ENCODE measurements around the gene GLDC.

The GLDC gene

DNA sequence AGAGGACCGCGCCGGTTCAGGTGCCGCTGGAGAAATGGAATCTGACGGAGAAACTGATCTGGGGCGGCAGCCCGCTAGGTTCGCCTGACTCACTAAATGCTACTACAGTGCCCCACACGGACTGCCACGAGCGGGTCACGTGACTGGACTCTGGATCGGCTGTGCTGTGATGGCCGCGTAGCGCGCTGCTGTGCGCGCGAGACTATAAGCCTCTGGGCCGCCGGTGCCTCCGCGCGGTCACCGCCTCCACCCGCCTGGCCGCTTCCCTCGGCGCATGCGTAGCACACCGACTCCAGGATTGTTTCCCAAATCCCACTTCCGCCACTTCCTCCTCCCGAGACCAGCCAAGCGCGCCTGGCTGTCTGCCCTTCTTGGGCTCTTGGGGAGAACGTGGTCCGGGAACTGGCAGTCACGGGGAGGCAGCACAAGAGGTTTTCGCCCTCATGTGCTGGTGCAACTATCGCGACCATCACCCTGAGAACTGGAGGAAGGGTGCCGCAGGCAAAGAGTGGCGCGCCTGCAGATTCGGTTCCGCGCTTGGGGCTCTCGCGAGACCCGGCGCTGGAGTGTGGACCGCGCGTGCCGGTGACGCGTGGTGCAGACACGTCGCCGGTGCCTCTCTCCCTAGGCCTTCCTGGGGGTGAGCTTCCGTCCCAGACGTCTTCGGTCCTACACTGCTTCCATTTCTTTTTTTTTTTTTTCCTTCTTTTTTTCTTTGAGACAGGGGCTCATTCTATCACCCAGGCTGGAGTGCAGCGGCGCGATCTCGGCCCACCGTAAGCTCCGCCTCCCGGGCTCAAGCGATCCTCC, 35.8 kb upstream of the GLDC start:
- no peak for TF ChIP-seq EZH2phosphoT487 (IDR thresholded peaks at IDR 0.05; ENCODE audit: low read depth)
- no peak for TF ChIP-seq CTCF (IDR thresholded peaks at IDR 0.05; ENCODE audit: low read depth, low read length)
- Histone ChIP-seq H2AFZ (ENCODE audit: low read depth, low read length) (peak overlapping the region; percentile 72; the same call in 1 of the 2 replicates), H3K27me3 (ENCODE audit: low read depth, low read length) (no peaks in the 10 kb centered on the region), H3K9ac (ENCODE audit: low read length) (peak overlapping the region; percentile 90), H3K9me3 (ENCODE audit: insufficient read depth, low read length) (no peaks in the 10 kb centered on the region), H3K4me3 (ENCODE audit: low read length) (peak overlapping the region; percentile 82), H3K4me2 (ENCODE audit: low read length) (peak overlapping the region; percentile 83), H3K79me2 (ENCODE audit: low read length) (peaks cover 18% of the 10 kb centered on the region), H3K4me1 (ENCODE audit: low read length) (peaks cover 34% of the 10 kb centered on the region), H3K36me3 (replicated peaks; ENCODE audit: low read depth, low read length) (peaks cover 7% of the 10 kb centered on the region), H4K20me1 (ENCODE audit: insufficient read depth, low read length) (no peaks in the 10 kb centered on the region), H3K27ac (ENCODE audit: low read length) (peak overlapping the region; percentile 99)

- peak overlapping the region; percentile 99 for H3K27ac ChIP-seq (ENCODE audit: low read length)
- H3K4me2 ChIP-seq (ENCODE audit: low read length): peak overlapping the region; percentile 83
- no peak for TF ChIP-seq CTCF (IDR thresholded peaks at IDR 0.05; ENCODE audit: low read depth, low read length)
- TF ChIP-seq EZH2phosphoT487 (IDR thresholded peaks at IDR 0.05; ENCODE audit: low read depth): no peak
- H3K4me3 ChIP-seq (ENCODE audit: low read length): peak overlapping the region; percentile 82
- no peaks in the 10 kb centered on the region for H4K20me1 ChIP-seq (ENCODE audit: insufficient read depth, low read length)
- no peaks in the 10 kb centered on the region for H3K9me3 ChIP-seq (ENCODE audit: insufficient read depth, low read length)
- H2AFZ ChIP-seq (ENCODE audit: low read depth, low read length): peak overlapping the region; percentile 37; the same call in 1 of the 2 replicates
- peaks cover 7% of the 10 kb centered on the region for H3K36me3 ChIP-seq (replicated peaks; ENCODE audit: low read depth, low read length)
- H3K27me3 ChIP-seq (ENCODE audit: low read depth, low read length): no peaks in the 10 kb centered on the region
- H3K4me1 ChIP-seq (ENCODE audit: low read length): peaks cover 35% of the 10 kb centered on the region
- peak overlapping the region; percentile 90 for H3K9ac ChIP-seq (ENCODE audit: low read length)
- H3K79me2 ChIP-seq (ENCODE audit: low read length): peaks cover 18% of the 10 kb centered on the region
These were observed 35.2 kb upstream of the GLDC start for GRCh38 chr9:6680797-6681146.

- Histone ChIP-seq H3K79me2 (ENCODE audit: low read length) (peaks cover 3% of the 10 kb centered on the region; the same call in 1 of the 2 replicates), H3K27me3 (ENCODE audit: low read depth, low read length) (no peaks in the 10 kb centered on the region), H3K4me2 (ENCODE audit: low read length) (no peak overlapping the region), H3K9me3 (ENCODE audit: insufficient read depth, low read length) (no peaks in the 10 kb centered on the region), H3K36me3 (replicated peaks; ENCODE audit: low read depth, low read length) (peaks cover 3% of the 10 kb centered on the region), H3K4me1 (ENCODE audit: low read length) (peaks cover 18% of the 10 kb centered on the region), H3K4me3 (ENCODE audit: low read length) (no peak overlapping the region), H3K9ac (ENCODE audit: low read length) (no peak overlapping the region), H2AFZ (ENCODE audit: low read depth, low read length) (no peak overlapping the region), H4K20me1 (ENCODE audit: insufficient read depth, low read length) (no peaks in the 10 kb centered on the region), H3K27ac (ENCODE audit: low read length) (no peak overlapping the region)
- no peak for TF ChIP-seq EZH2phosphoT487 (IDR thresholded peaks at IDR 0.05; ENCODE audit: low read depth)
- no peak for TF ChIP-seq CTCF (IDR thresholded peaks at IDR 0.05; ENCODE audit: low read depth, low read length)
These were observed 32.3 kb upstream of the GLDC start for GRCh38 chr9:6677803-6678202.

DNA sequence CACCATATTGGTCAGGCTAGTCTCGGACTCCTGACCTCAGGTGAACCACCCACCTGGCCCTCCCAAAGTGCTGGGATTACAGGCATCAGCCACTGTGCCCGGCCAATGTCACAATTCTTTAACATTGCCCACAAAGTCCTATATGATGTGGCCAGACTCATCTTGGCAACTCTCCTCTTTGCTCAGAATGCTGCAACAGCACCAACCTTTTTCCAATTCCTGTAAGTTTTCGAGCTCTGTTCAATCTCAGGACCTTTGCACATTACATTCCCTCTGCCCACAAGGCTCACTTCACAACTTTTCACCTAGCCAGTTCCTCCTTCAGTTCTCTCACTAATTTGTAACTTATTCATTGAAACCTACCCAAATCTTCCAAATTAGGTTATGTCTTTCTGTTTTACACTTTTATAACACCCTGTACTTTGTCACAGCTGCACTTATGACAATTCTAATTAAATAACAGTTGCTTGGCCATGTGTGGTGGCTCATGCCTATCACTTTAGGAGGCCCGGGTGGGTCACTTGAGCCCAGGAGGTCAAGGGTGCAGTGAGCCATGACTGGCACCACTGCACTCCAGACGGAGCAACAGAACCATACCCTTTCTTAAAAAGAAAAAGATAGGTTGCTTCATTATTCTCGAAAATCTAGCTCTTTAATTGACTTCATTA, 30.9 kb upstream of the GLDC start:
- TF ChIP-seq EZH2phosphoT487 (IDR thresholded peaks at IDR 0.05; ENCODE audit: low read depth) (no peak), CTCF (IDR thresholded peaks at IDR 0.05; ENCODE audit: low read depth, low read length) (no peak)
- no peaks in the 10 kb centered on the region; the same call in 1 of the 2 replicates for H3K79me2 ChIP-seq (ENCODE audit: low read length)
- H3K36me3 ChIP-seq (replicated peaks; ENCODE audit: low read depth, low read length): no peaks in the 10 kb centered on the region
- H3K4me3 ChIP-seq (ENCODE audit: low read length): peak overlapping the region; percentile 15; the same call in 1 of the 2 replicates
- H3K4me2 ChIP-seq (ENCODE audit: low read length): peak overlapping the region; percentile 43
- H2AFZ ChIP-seq (ENCODE audit: low read depth, low read length): no peak overlapping the region
- no peaks in the 10 kb centered on the region for H4K20me1 ChIP-seq (ENCODE audit: insufficient read depth, low read length)
- peak overlapping the region; percentile 51 for H3K27ac ChIP-seq (ENCODE audit: low read length)
- peaks cover 15% of the 10 kb centered on the region for H3K4me1 ChIP-seq (ENCODE audit: low read length)
- no peaks in the 10 kb centered on the region for H3K9me3 ChIP-seq (ENCODE audit: insufficient read depth, low read length)
- H3K27me3 ChIP-seq (ENCODE audit: low read depth, low read length): no peaks in the 10 kb centered on the region
- H3K9ac ChIP-seq (ENCODE audit: low read length): peak overlapping the region; percentile 33; the same call in 1 of the 2 replicates

All from OCI-LY3 (cell line).